ENCODE measurements around the gene MPDZ.

The MPDZ gene

GRCh38 chr9:13149454-13149853 lies 130.0 kb downstream of the MPDZ start:
- Histone ChIP-seq H3K27me3 (ENCODE audit: control insufficient read depth, insufficient read depth, low read length) (no peaks in the 10 kb centered on the region), H3K36me3 (ENCODE audit: control insufficient read depth, insufficient read depth, low read length) (no peaks in the 10 kb centered on the region), H2AFZ (no peak overlapping the region), H3K9me3 (ENCODE audit: control insufficient read depth, low read length) (no peaks in the 10 kb centered on the region), H3K4me3 (ENCODE audit: low read depth, low read length) (no peak overlapping the region), H3K4me2 (ENCODE audit: low read length) (no peak overlapping the region), H3K27ac (no peak overlapping the region), H3K79me2 (no peaks in the 10 kb centered on the region), H3K4me1 (no peaks in the 10 kb centered on the region), H3K9ac (no peak overlapping the region)
- TF ChIP-seq, protein P1, sequence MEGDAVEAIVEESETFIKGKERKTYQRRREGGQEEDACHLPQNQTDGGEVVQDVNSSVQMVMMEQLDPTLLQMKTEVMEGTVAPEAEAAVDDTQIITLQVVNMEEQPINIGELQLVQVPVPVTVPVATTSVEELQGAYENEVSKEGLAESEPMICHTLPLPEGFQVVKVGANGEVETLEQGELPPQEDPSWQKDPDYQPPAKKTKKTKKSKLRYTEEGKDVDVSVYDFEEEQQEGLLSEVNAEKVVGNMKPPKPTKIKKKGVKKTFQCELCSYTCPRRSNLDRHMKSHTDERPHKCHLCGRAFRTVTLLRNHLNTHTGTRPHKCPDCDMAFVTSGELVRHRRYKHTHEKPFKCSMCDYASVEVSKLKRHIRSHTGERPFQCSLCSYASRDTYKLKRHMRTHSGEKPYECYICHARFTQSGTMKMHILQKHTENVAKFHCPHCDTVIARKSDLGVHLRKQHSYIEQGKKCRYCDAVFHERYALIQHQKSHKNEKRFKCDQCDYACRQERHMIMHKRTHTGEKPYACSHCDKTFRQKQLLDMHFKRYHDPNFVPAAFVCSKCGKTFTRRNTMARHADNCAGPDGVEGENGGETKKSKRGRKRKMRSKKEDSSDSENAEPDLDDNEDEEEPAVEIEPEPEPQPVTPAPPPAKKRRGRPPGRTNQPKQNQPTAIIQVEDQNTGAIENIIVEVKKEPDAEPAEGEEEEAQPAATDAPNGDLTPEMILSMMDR (IDR thresholded peaks at IDR 0.05) = no peak

- no peak overlapping the region for H3K4me3 ChIP-seq (ENCODE audit: low read depth, low read length)
- no peak overlapping the region for H2AFZ ChIP-seq
- H3K4me1 ChIP-seq = no peaks in the 10 kb centered on the region
- no peak overlapping the region for H3K4me2 ChIP-seq (ENCODE audit: low read length)
- H3K27ac ChIP-seq = no peak overlapping the region
- no peaks in the 10 kb centered on the region for H3K9me3 ChIP-seq (ENCODE audit: control insufficient read depth, low read length)
- H3K79me2 ChIP-seq = no peaks in the 10 kb centered on the region
- H3K27me3 ChIP-seq (ENCODE audit: control insufficient read depth, insufficient read depth, low read length) = no peaks in the 10 kb centered on the region
- TF ChIP-seq, protein P1 (IDR thresholded peaks at IDR 0.05) = no peak
- H3K9ac ChIP-seq = no peak overlapping the region
- H3K36me3 ChIP-seq (ENCODE audit: control insufficient read depth, insufficient read depth, low read length) = no peaks in the 10 kb centered on the region
Observed at GRCh38 chr9:13146840-13147239, 132.7 kb downstream of the MPDZ start.

GRCh38 chr9:13145340-13145739 lies 134.2 kb downstream of the MPDZ start:
- no peaks in the 10 kb centered on the region for H3K27me3 ChIP-seq (ENCODE audit: control insufficient read depth, insufficient read depth, low read length)

GRCh38 chr9:13144166-13144775 lies 135.2 kb downstream of the MPDZ start:
- Histone ChIP-seq H3K4me2 (ENCODE audit: low read length) (no peak overlapping the region), H3K9me3 (ENCODE audit: control insufficient read depth, low read length) (no peaks in the 10 kb centered on the region), H2AFZ (no peak overlapping the region), H3K27me3 (ENCODE audit: control insufficient read depth, insufficient read depth, low read length) (no peaks in the 10 kb centered on the region), H3K4me1 (peaks cover 5% of the 10 kb centered on the region), H3K79me2 (no peaks in the 10 kb centered on the region), H3K27ac (no peak overlapping the region), H3K4me3 (ENCODE audit: low read depth, low read length) (no peak overlapping the region), H3K9ac (no peak overlapping the region), H3K36me3 (ENCODE audit: control insufficient read depth, insufficient read depth, low read length) (no peaks in the 10 kb centered on the region)
- TF ChIP-seq, protein P1 (IDR thresholded peaks at IDR 0.05) = no peak

More at GRCh38 chr9:13145340-13145739, 134.2 kb downstream of the MPDZ start:
- no peak overlapping the region for H3K4me3 ChIP-seq (ENCODE audit: low read depth, low read length)
- H3K9me3 ChIP-seq (ENCODE audit: control insufficient read depth, low read length) = no peaks in the 10 kb centered on the region
- H3K27ac ChIP-seq = no peak overlapping the region
- H2AFZ ChIP-seq = no peak overlapping the region
- H3K36me3 ChIP-seq (ENCODE audit: control insufficient read depth, insufficient read depth, low read length) = no peaks in the 10 kb centered on the region
- no peak overlapping the region for H3K9ac ChIP-seq
- H3K4me2 ChIP-seq (ENCODE audit: low read length) = no peak overlapping the region
- H3K79me2 ChIP-seq = no peaks in the 10 kb centered on the region
- TF ChIP-seq, protein P1 (IDR thresholded peaks at IDR 0.05) = no peak
- H3K4me1 ChIP-seq = peaks cover 5% of the 10 kb centered on the region

DNA sequence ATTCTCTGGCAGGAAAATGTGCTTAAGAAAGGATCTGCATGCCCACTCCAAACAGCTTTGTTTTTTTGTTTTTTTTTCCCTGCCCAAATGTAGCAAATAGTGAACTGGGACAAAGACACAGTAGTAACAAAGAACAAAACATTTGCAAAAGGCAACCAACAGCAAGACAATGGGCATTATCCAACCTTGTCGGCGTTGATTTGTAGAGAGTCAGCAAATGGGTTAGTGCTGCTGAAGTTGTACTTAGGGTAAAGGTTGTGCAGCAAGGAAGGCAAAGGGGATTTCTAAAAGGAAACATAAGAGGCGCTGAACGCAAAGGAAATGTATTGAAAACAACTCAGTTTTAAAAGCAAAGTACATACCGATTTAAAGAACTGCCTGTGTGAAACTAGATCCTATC lies 136.2 kb downstream of the MPDZ start:
- Histone ChIP-seq H3K9ac (no peak overlapping the region), H3K9me3 (ENCODE audit: control insufficient read depth, low read length) (no peaks in the 10 kb centered on the region), H3K27ac (no peak overlapping the region), H3K4me1 (peaks cover 5% of the 10 kb centered on the region), H3K36me3 (ENCODE audit: control insufficient read depth, insufficient read depth, low read length) (no peaks in the 10 kb centered on the region), H3K4me3 (ENCODE audit: low read depth, low read length) (no peak overlapping the region), H3K79me2 (no peaks in the 10 kb centered on the region), H3K27me3 (ENCODE audit: control insufficient read depth, insufficient read depth, low read length) (no peaks in the 10 kb centered on the region), H3K4me2 (ENCODE audit: low read length) (no peak overlapping the region), H2AFZ (no peak overlapping the region)
- TF ChIP-seq, protein P1 (IDR thresholded peaks at IDR 0.05) = no peak
